GM18868 (cell line): ENCODE data around the gene ADAMTS18.

Experiments
- ATAC-seq: cut with Tn5 transposase; IDR thresholded peaks from one replicate; pipeline ENCODE4 v1.9.1; 2021; ENCODE audit warnings: mild to moderate bottlenecking, moderate library complexity; ENCODE audit not compliant: unreplicated experiment

The ADAMTS18 gene

DNA sequence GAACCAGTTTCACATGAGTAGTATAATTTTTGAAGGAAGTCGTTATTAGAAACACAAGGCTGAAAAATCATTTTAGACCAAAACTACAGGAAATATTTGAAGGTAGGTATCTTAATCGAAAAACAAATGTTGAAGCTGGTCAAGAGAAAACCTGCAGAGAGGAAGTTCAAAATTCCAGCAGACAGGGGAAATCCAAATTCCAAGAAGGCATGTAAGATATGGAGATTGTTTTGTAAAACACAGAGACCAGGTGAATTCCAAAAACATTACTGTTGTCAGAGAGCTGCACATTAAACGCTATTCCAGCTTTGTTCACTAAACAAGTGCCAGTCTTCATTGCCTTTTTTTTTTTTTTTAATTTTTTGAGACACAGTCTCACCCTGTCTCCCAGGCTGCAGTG, 38.4 kb downstream of the ADAMTS18 start:
- ATAC-seq: no peak

- no peak for ATAC-seq
Observed at GRCh38 chr16:77394699-77395098, 40.1 kb downstream of the ADAMTS18 start.

DNA sequence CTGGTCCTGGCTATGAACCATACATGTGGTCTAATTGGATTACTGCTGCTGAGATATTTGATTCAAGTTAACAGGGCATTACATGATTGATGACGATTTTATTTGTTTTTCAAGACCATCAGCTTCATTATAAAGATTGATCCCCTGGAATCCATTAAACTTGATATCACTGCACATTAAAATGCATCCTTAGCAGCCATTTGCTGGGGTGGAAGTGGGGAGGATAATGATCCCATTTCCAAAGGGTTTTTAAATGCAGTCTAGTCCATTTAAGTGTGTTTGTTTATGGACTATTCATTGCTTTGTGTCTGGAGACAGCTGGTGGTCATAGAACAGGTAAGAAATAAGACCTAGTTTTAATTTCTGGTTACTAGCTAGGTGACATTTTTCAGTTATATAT, 40.9 kb downstream of the ADAMTS18 start:
- ATAC-seq: no peak

DNA sequence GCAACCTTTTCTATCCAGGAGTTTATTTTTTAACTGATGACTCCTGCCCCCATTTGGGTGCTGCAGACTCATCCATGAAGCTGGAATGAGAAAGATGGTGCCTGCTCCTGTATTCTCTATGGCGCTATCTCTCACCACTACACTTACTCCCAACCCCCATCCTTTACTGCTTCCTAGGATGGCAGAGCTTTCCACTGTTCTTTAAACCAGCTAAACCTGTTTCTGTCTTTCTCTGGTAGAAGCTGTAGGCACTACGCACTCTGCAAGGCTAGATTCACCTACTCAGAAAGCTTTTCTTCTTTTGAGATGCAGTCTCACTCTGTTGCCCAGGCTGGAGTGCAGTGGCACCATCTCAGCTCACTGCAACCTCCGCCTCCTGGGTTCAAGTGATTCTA, 47.0 kb downstream of the ADAMTS18 start:
- no peak for ATAC-seq

DNA sequence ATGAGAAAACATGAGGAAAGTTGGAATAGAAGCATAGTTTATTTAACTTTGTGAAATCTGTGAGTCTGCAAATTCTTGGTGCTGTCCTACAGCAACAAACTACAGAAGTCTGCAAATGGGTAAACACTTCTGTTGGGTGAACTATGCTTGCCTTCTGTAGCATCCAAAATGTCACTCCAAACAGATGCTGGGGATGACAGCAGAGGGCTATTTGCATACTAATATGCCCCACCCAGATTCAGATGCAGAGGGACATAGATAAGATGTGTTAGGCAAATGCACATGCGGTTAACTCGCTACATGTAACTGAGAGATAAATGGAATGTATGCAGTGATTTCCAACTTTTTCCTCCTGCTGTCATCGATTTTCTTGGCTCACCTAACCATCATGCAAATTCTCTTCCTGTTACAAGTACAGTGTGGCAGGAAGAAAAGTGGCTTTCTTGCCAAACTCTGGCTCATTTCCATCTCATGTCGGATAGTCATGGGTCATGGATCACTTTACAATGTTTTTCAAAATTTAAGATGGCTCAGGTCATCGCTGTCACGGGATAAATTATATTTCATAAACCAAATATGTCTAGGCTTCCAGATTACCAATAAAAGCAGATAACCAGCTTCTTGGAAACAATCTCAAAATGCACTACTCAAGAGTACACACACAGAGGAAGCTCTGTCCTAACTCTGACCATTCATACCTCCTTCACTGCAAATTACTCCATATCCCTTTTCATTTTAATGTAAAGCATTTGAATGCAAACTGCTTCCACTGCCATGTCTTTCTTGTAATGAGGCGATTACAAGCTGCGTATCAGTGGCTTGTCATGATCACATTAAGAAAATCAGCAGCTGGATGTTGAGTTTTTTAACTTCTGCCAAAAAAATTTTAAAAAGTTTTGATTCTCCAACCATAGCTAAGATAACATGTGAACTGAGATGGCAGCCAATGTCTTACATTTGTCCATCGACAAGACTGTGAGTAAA, 47.7 kb downstream of the ADAMTS18 start:
- no peak for ATAC-seq

DNA sequence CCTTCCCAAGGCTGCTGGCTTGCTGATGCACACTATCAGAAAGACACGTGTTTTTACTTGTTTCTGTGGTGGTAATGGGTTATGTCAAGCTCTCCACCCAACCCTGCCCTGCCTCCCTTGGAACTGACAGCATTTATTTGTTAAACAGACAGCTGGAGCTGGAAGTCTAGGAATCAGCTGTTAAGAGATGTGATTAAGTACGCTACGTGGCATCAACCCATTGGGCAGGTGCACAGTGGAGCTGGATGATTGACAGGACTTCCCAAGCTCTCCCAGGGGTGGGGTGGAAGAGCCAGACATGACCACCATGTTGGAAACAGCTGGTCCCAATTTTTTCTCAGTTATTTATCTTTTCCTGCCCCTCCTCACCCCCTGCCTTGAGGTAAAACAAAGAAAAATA, 49.4 kb downstream of the ADAMTS18 start:
- no peak for ATAC-seq

DNA sequence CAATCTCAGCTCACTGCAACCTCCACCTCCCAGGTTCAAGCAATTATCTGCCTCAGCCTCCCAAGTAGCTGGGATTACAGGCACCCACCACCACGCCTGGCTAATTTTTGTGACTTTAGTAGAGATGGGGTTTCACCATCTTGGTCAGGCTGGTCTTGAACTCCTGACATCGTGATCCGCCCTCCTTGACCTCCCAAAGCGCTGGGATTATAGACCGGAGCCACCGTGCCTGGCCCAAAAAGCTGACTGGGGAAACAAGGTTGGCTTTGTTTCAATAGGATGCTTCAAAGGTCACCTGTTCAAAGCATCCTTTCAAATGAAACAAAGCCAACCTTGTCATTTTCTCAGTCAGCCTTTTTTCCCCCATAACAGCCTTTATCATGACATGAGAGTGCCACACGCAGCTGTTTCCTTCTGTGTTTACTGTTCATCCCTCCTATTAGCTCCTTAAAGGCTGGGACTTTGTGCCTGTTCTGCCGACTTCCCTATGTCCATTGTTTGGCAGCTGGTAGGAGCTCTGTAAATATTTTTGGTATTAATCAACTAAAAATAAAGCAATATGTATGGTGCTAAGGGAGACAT, 51.1 kb downstream of the ADAMTS18 start:
- no peak for ATAC-seq

- ATAC-seq: no peak
Observed at GRCh38 chr16:77376358-77376757, 58.5 kb downstream of the ADAMTS18 start.

DNA sequence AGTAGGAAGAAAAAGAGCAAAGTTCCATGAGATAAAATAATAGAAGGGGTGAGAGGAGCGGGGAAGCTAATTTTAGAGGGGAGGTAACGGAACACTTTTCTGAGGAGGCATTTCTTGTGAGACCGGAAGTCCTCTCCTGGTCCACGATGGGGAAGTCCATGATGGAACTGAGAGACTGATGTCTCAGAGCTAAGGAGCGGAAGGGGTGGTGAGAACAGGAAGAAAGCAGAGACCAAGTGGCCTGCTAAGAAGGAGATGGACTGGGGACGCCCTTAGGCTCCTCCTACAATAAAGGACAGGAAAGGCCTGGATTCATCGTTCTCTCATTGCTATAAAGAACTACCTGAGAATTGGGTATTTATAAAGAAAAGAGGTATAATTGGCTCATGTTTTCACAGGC, 59.4 kb downstream of the ADAMTS18 start:
- no peak for ATAC-seq

DNA sequence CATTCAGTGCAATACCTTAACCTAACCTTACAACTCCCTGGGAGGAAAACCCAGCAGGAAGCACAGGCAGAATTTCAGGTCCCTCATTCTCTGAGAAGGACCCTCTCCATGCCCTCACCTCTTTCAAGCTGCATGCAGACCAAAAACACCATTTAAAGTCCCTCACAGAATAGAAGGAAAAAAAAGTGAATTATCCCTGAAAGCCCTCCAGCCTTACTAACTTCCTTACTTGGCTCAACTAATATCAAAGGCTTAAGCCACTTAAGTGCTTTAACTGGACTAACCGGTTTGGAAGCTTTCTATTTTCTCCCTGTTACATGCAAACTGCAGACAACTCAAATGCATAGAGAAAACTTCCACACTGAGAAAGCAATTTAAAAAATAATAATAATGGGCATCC, 60.5 kb downstream of the ADAMTS18 start:
- no peak for ATAC-seq

DNA sequence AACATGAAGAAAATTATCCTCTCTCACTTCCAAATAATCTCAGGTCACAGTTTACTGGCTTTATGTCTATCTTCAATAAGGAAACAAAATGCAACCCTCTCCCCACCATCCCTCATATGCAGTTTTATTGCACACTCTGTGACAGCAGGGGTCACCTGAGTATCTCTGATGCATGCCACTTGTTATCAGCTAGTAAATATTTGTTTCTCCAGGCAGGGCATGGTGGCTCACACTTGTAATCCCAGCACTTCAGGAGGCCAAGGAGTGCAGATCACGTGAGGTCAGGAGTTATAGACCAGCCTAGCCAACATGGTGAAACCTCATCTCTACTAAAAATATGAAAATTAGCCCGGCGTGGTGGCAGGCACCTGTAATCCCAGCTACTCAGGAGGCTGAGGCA, 61.1 kb downstream of the ADAMTS18 start:
- no peak for ATAC-seq

DNA sequence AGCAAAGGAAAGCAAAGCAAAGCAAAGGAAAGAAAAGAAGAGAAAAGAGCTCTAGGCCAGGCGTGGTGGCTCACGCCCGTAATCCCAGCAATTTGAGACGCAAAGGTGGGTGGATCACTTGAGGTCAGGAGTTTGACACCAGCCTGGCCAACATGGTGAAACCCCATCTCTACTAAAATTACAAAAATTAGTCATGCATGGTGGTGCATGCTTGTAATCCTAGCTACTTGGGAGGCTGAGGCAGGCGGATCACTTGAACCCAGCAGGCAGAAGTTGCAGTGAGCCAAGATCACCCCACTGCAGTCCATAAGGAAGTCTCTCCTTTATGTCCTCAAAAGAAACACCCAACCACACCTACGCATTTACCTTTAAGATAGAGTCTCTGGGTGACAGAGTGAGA, 70.1 kb downstream of the ADAMTS18 start:
- no peak for ATAC-seq

- ATAC-seq: no peak
Observed at GRCh38 chr16:77359065-77359502, 75.8 kb downstream of the ADAMTS18 start.

GRCh38 chr16:77353587-77354263, 81.1 kb downstream of the ADAMTS18 start:
- ATAC-seq: no peak

GRCh38 chr16:77344341-77344740, 90.5 kb downstream of the ADAMTS18 start:
- no peak for ATAC-seq

DNA sequence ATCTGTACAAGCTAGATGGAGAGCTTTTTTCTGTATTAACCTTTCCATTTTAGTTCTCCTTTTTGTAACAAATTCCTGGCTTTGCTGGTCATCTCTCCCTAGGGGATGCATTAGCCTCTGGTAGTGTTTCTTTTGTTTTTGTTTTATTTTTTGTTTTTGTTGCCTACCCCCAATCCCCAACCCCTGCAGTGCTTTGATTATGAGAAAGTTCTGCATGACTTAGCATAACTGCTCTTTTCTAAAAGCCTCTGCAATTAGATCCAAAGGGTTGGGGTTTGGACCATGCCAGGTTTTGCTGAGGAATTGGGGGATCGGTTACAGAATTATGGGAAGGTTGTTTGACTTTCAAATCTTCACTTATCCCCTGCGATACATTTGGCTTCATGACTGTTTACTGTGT, 98.2 kb downstream of the ADAMTS18 start:
- no peak for ATAC-seq

- no peak for ATAC-seq
Observed at GRCh38 chr16:77335652-77336234, 99.1 kb downstream of the ADAMTS18 start.

DNA sequence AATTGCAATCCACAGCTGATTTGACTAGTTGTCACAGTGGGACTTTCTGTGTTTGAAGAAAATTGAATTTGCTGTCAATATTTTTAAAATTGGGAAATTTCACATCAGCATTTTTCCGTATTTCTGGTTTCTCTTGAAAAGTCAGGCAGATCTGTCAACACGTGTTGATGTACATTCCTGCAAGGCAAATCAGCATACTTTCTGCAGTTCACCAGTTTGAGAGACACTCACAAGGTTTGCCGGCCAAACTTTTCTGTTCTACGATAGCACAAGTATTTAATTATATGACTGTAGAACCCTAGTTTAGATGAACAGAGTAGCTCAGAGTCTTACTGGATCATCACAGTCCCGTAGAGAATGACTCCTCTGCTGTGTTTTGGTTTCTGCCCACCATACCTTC, 102.0 kb downstream of the ADAMTS18 start:
- no peak for ATAC-seq

DNA sequence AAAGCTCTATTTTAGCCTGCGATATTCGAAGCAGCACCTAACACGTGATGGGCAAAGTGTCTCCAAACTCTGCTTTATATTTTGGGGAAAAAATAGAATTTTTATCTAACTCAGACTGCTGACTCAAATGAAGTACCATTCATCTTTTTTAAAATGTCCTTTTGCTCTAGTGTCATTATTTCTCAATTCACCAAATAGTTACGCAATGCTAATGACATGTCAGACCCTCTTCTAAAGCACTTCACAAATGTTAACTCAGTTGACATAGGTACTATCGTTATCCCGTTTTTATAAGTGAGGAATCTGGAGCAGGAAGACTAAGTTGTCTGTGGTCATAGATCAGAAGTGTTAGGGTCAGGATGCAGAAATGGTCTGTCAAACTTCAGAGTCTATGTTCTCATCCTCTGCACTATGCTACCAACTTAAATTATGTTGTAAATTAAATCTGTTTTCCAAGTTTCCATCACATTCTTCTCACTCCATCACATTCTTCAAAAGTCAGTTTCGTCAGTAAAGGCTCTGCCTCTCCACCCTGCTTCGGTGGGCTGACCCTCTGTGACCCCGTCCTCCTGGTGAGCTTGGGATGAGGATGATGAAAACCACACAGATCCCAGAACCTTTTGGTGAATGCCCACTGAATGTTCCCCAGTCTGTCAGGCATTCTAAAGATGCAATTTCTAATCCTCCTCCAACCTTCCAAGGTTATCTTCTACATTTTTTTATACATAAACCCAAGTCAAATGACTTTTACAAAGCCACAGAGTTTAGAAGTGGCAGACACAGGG, 102.8 kb downstream of the ADAMTS18 start:
- no peak for ATAC-seq

GRCh38 chr16:77331043-77331442, 103.8 kb downstream of the ADAMTS18 start:
- ATAC-seq: no peak
